ENCODE results near the gene SORCS1.

DNA sequence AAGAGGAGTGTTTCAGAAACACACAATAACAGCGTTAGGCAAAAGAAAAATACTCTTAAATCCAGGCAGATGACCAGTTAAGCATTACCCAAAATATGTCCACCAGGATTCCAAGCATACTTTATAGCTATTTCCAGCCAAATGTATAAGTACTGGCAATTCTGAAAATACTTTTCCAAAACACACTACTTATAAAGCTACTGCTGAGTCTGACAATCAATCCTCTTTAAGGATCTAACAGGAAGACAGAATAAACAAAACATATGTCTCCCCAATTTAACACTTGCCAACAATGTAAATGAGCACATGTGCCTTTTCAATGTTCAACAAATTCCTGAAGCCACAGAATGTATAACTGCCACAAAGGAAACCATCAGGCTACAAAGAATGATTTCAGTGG is 370.9 kb downstream of the SORCS1 start:
- TF ChIP-seq, protein P1, sequence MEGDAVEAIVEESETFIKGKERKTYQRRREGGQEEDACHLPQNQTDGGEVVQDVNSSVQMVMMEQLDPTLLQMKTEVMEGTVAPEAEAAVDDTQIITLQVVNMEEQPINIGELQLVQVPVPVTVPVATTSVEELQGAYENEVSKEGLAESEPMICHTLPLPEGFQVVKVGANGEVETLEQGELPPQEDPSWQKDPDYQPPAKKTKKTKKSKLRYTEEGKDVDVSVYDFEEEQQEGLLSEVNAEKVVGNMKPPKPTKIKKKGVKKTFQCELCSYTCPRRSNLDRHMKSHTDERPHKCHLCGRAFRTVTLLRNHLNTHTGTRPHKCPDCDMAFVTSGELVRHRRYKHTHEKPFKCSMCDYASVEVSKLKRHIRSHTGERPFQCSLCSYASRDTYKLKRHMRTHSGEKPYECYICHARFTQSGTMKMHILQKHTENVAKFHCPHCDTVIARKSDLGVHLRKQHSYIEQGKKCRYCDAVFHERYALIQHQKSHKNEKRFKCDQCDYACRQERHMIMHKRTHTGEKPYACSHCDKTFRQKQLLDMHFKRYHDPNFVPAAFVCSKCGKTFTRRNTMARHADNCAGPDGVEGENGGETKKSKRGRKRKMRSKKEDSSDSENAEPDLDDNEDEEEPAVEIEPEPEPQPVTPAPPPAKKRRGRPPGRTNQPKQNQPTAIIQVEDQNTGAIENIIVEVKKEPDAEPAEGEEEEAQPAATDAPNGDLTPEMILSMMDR (IDR thresholded peaks at IDR 0.05; ENCODE audit: low read depth, low read length, missing input control): no peak
- TF ChIP-seq TAF1 (conservative IDR thresholded peaks at IDR 0.05) (no peak), YY1 (IDR thresholded peaks at IDR 0.05) (no peak), EGR1 (IDR thresholded peaks at IDR 0.05; ENCODE audit: low read depth in 2 of 2) (no peak), NR2F2 (IDR thresholded peaks at IDR 0.05) (no peak), JUND (IDR thresholded peaks at IDR 0.05) (no peak)
- TF ChIP-seq, protein P2, sequence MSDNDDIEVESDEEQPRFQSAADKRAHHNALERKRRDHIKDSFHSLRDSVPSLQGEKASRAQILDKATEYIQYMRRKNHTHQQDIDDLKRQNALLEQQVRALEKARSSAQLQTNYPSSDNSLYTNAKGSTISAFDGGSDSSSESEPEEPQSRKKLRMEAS (IDR thresholded peaks at IDR 0.05): no peak
- TF ChIP-seq, protein P3, sequence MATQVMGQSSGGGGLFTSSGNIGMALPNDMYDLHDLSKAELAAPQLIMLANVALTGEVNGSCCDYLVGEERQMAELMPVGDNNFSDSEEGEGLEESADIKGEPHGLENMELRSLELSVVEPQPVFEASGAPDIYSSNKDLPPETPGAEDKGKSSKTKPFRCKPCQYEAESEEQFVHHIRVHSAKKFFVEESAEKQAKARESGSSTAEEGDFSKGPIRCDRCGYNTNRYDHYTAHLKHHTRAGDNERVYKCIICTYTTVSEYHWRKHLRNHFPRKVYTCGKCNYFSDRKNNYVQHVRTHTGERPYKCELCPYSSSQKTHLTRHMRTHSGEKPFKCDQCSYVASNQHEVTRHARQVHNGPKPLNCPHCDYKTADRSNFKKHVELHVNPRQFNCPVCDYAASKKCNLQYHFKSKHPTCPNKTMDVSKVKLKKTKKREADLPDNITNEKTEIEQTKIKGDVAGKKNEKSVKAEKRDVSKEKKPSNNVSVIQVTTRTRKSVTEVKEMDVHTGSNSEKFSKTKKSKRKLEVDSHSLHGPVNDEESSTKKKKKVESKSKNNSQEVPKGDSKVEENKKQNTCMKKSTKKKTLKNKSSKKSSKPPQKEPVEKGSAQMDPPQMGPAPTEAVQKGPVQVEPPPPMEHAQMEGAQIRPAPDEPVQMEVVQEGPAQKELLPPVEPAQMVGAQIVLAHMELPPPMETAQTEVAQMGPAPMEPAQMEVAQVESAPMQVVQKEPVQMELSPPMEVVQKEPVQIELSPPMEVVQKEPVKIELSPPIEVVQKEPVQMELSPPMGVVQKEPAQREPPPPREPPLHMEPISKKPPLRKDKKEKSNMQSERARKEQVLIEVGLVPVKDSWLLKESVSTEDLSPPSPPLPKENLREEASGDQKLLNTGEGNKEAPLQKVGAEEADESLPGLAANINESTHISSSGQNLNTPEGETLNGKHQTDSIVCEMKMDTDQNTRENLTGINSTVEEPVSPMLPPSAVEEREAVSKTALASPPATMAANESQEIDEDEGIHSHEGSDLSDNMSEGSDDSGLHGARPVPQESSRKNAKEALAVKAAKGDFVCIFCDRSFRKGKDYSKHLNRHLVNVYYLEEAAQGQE (IDR thresholded peaks at IDR 0.05): no peak
- TF ChIP-seq, protein P4, sequence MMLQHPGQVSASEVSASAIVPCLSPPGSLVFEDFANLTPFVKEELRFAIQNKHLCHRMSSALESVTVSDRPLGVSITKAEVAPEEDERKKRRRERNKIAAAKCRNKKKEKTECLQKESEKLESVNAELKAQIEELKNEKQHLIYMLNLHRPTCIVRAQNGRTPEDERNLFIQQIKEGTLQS (IDR thresholded peaks at IDR 0.05): no peak
- TF ChIP-seq, protein P5, sequence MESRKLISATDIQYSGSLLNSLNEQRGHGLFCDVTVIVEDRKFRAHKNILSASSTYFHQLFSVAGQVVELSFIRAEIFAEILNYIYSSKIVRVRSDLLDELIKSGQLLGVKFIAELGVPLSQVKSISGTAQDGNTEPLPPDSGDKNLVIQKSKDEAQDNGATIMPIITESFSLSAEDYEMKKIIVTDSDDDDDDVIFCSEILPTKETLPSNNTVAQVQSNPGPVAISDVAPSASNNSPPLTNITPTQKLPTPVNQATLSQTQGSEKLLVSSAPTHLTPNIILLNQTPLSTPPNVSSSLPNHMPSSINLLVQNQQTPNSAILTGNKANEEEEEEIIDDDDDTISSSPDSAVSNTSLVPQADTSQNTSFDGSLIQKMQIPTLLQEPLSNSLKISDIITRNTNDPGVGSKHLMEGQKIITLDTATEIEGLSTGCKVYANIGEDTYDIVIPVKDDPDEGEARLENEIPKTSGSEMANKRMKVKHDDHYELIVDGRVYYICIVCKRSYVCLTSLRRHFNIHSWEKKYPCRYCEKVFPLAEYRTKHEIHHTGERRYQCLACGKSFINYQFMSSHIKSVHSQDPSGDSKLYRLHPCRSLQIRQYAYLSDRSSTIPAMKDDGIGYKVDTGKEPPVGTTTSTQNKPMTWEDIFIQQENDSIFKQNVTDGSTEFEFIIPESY (IDR thresholded peaks at IDR 0.05): no peak
